Measurements from ENCODE around the gene NPPA.
A peak's percentile ranks its signal among the peaks of the same experiment; 100 is the strongest.

Gene NPPA

GRCh38 chr1:11874258-11874562, 26.6 kb upstream of the NPPA start:
- DNase-seq (ENCODE audit: low read depth): no peak

GRCh38 chr1:11873395-11874257, 26.0 kb upstream of the NPPA start:
- no peak for DNase-seq (ENCODE audit: low read depth)

- DNase-seq (ENCODE audit: low read depth): no peak
Measured at GRCh38 chr1:11872545-11872944, 25.0 kb upstream of the NPPA start.

GRCh38 chr1:11869650-11870207, 22.1 kb upstream of the NPPA start:
- no peak for DNase-seq (ENCODE audit: low read depth)

- DNase-seq (ENCODE audit: low read depth): no peak
Measured at GRCh38 chr1:11869104-11869503, 21.5 kb upstream of the NPPA start.

DNA sequence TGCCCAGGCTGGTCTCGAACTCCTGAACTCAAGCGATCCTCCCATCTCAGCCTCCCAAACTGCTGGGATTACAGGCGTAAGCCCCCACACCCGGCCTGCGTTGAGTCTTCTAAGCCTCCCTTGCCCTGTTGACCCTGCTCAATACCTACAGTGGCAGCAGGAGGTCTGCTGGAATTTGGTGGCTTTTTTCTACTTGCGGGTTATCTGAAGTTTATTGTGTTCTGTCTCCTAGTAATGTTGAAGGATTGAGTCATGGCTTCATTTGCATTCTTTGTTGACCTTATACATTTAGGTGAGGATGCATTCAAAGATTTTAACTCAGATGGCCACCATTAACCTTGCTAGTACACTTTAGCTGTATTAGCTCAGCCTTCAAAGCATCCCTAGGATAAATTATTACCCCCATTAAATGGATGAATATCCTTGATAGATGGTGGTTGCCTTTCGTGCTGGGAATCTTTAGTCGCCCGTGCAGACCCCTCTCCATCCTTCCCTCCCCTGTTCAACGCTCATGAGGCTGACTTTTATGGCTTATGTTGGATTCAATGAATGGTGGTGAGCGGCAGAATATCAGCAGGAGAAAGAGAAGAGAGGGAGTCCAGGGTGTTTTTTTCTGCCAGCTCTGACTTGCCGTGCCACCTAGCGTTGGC, 20.9 kb upstream of the NPPA start:
- no peak for DNase-seq (ENCODE audit: low read depth)

- DNase-seq (ENCODE audit: low read depth): no peak
Measured at GRCh38 chr1:11862890-11863289, 15.3 kb upstream of the NPPA start.

- DNase-seq (ENCODE audit: low read depth): no peak
Measured at GRCh38 chr1:11860587-11860986, 13.0 kb upstream of the NPPA start.

GRCh38 chr1:11860083-11860482, 12.5 kb upstream of the NPPA start:
- no peak for DNase-seq (ENCODE audit: low read depth)

GRCh38 chr1:11858968-11859871, 11.6 kb upstream of the NPPA start:
- DNase-seq (ENCODE audit: low read depth): peak; percentile 65

DNA sequence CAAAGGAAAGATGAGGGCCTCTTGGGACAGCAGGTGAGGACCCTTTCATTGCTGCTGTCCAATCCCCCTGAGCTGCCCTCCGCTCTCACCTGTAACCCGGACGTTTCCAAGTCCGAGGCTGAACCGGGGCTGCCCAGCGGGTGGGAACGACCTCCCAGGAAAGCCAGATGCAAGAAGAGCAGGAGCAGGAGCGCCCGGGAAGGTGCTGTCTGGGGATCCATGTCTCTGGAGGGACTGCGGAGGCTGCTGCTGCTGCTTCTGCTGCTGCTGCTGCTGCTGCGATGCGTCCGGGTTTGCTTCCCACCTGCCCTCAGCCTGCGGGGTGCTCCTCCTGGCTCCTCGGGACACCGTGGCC, 11.0 kb upstream of the NPPA start, which contains the start of gene NPPB:
TSS of gene NPPB (minus strand) at position 333 of the 355 bp plus-strand sequence. CDS start at position 221, 112 bp downstream.
- DNase-seq (ENCODE audit: low read depth): no peak

- DNase-seq (ENCODE audit: low read depth): no peak
Measured at GRCh38 chr1:11858158-11858557, 10.6 kb upstream of the NPPA start.

- DNase-seq (ENCODE audit: low read depth): no peak
Measured at GRCh38 chr1:11857164-11857851, 9.7 kb upstream of the NPPA start.

- no peak for DNase-seq (ENCODE audit: low read depth)
Measured at GRCh38 chr1:11856698-11857097, 9.1 kb upstream of the NPPA start.

GRCh38 chr1:11855430-11855829, 7.8 kb upstream of the NPPA start:
- no peak for DNase-seq (ENCODE audit: low read depth)

DNA sequence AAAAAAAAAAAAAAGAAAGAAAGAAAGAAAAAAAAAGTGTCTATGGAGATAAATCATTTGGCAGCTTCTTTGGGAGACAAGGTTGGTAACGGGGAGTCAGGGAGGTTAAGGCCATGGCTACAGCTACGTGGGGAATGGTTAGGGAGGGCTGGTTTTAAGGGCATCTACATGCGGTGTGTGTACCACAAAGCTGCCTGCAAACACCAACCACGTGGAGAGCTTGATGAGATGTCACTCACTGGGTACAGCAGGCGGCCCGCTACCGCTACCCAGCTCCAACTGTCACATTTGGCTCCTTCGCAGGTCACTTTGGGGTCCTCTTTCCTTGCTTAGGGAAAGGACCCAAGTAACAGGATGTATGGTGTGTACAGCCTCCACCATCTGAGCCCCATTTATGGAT, 6.9 kb upstream of the NPPA start:
- DNase-seq (ENCODE audit: low read depth): no peak

DNA sequence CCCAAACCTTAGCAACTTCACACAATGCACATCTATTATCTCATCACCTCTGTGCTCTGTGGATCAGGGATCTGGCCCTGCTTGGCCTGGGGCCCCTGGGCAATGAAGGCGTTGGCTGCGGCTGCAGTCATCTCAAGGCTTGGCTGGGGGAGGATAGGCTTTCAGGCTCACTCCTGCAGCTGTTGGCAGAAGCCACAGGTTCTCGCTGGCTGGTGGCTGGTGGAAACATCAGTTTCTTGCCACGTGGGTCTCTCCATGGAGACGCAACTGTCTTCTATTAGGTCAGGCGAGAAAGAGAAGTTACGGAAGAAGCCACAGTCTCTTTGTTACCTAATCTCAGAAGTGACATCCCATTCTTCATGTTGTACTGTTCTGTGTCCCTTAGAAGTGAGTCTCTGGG, 3.6 kb upstream of the NPPA start:
- no peak for DNase-seq (ENCODE audit: low read depth)

GRCh38 chr1:11850156-11850555, 2.6 kb upstream of the NPPA start:
- DNase-seq (ENCODE audit: low read depth): no peak

DNA sequence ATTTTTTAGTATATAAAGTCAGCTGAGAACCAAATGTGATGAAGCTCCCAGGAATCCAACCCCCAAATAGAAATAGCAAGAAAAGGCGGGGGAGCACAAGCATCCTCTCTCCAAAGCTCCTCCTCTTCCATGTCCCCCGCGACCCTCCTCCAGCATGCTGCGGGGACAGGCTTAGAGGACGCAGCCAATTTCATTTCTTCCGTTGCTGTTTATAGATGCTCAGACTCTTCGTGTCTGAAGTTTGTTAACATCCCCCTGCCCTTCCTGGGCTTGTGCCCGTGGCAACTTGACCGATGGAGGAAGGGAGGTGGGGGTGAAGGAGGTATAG, 754 bp upstream of the NPPA start:
- DNase-seq (ENCODE audit: low read depth): no peak

DNA sequence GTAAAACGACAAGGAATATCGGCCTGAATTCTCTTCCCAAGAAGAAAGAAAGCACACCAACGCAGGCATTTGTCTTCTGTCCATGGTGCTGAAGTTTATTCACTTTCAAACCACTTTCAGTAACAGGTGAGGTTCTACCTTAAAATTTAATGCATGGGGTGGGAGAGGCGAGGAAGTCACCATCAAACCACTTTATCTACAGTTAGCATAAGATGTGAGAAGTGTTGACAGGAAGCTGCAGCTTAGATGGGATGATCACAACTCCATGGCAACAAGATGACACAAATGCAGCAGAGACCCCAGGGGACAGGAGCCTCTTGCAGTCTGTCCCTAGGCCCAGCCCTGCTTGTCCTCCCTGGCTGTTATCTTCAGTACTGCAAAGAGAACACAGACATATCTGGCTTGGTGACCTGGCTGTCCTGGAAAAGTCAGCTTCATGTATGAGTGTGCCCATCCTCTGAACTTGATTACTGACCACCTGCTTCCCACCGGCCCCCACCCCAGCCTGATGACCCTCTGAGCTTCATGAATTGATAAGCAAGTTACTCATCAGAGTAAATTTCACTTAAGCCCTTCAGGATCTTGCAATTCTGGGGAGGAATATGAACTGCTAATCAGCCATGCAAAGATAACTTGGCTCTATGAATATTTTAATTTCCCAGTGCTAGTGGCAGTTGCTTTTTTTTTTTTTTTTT, 1.8 kb downstream of the NPPA start:
- DNase-seq (ENCODE audit: low read depth): no peak
